GM20431 (cell line): ENCODE results near the gene CXXC5.
"Not testable (repeated sequence)": the region's sequence is repeated elsewhere in the genome, so short reads cannot be mapped to it uniquely, and the experiment has no call there.

ENCODE experiments used
- in situ Hi-C: fragments of 300-500 bp; cut with MseI, MboI; formaldehyde crosslinking; loops from one replicate; pipeline ENCODE4 v1.15.0; 2020; ENCODE audit warnings: low sequenced_read_pairs; ENCODE audit not compliant: unreplicated experiment

The CXXC5 gene

GRCh38 chr5:139702548-139702947 lies 54.4 kb downstream of the CXXC5 start:
- in situ Hi-C loops, result no loop called here

- in situ Hi-C loops, result no loop called here
Observed at GRCh38 chr5:139704748-139705147, 56.6 kb downstream of the CXXC5 start.

- in situ Hi-C loops, result no loop called here
Observed at GRCh38 chr5:139705191-139705590, 57.0 kb downstream of the CXXC5 start.

- in situ Hi-C loops, result no loop called here
Observed at GRCh38 chr5:139705655-139706587, 57.8 kb downstream of the CXXC5 start.

GRCh38 chr5:139707445-139708003 lies 59.4 kb downstream of the CXXC5 start:
- in situ Hi-C loops, result no loop called here

GRCh38 chr5:139708434-139708861 lies 60.3 kb downstream of the CXXC5 start:
- in situ Hi-C loops, result no loop called here

- in situ Hi-C loops, result no loop called here
Observed at GRCh38 chr5:139708877-139709581, 60.9 kb downstream of the CXXC5 start.

GRCh38 chr5:139709582-139710318 lies 61.6 kb downstream of the CXXC5 start:
- in situ Hi-C loops, result no loop called here

- in situ Hi-C loops, result no loop called here
Observed at GRCh38 chr5:139710319-139711066, 62.3 kb downstream of the CXXC5 start.

GRCh38 chr5:139711067-139711905 lies 63.1 kb downstream of the CXXC5 start:
- in situ Hi-C loops, result no loop called here

GRCh38 chr5:139711906-139712224 lies 63.7 kb downstream of the CXXC5 start:
- in situ Hi-C loops, result no loop called here

- in situ Hi-C loops, result no loop called here
Observed at GRCh38 chr5:139712412-139712811, 64.3 kb downstream of the CXXC5 start.

GRCh38 chr5:139713898-139714297 lies 65.7 kb downstream of the CXXC5 start:
- in situ Hi-C loops, result not testable (repeated sequence)

GRCh38 chr5:139717221-139717620 lies 69.1 kb downstream of the CXXC5 start:
- in situ Hi-C loops, result no loop called here

- in situ Hi-C loops, result not testable (repeated sequence)
Observed at GRCh38 chr5:139718403-139718802, 70.3 kb downstream of the CXXC5 start.

- in situ Hi-C loops, result not testable (repeated sequence)
Observed at GRCh38 chr5:139719970-139720369, 71.8 kb downstream of the CXXC5 start.

GRCh38 chr5:139723986-139724587 lies 75.9 kb downstream of the CXXC5 start:
- in situ Hi-C loops, result no loop called here

- in situ Hi-C loops, result no loop called here
Observed at GRCh38 chr5:139725073-139725830, 77.1 kb downstream of the CXXC5 start.
